ENCODE results near the gene TMEM114. TPM values are rescaled to one million over a fixed set of nuclear protein-coding genes. Genes with fewer than 3 reads are reported as not detected.

Gene TMEM114
- total RNA-seq, 1 experiment from 2014 or later, result not detected

- no peak for TF ChIP-seq CTCF (IDR thresholded peaks at IDR 0.05; ENCODE audit: unreplicated experiment)
- no peak overlapping the region for H3K4me3 Mint-ChIP-seq (ENCODE audit: low read depth, unreplicated experiment)
- H3K36me3 Mint-ChIP-seq (ENCODE audit: insufficient read depth, unreplicated experiment), result no peaks in the 10 kb centered on the region
- no peak for DNase-seq
- H3K27ac Mint-ChIP-seq (ENCODE audit: unreplicated experiment), result no peak overlapping the region
- H3K9me3 Mint-ChIP-seq (ENCODE audit: low read depth, unreplicated experiment), result no peaks in the 10 kb centered on the region
- no TSS peak for BruUV-seq (replicated peaks)
- no peaks in the 10 kb centered on the region for H3K4me1 Mint-ChIP-seq (ENCODE audit: low read depth, unreplicated experiment)
- intact Hi-C loops (cut with micrococcal nuclease; ENCODE audit: unreplicated experiment), result no loop called here
- H3K27me3 Mint-ChIP-seq (ENCODE audit: unreplicated experiment), result peaks cover 29% of the 10 kb centered on the region
- CTCF ChIA-PET, result no interaction called here
These were observed 5.3 kb downstream of the TMEM114 start for GRCh38 chr16:8585041-8585440.

GRCh38 chr16:8583732-8584131 lies 6.6 kb downstream of the TMEM114 start:
- CTCF ChIA-PET, result interaction anchor here (0.6 to 1.1 kb wide), 2 partner anchors 10 to 210 kb away, joined by 3 read pairs; no protein-coding TSS in a partner anchor

GRCh38 chr16:8583199-8583598 lies 7.1 kb downstream of the TMEM114 start:
- no TSS peak for BruUV-seq (replicated peaks)
- H3K36me3 Mint-ChIP-seq (ENCODE audit: insufficient read depth, unreplicated experiment), result no peaks in the 10 kb centered on the region
- intact Hi-C loops (cut with micrococcal nuclease; ENCODE audit: unreplicated experiment), result no loop called here
- H3K4me1 Mint-ChIP-seq (ENCODE audit: low read depth, unreplicated experiment), result no peaks in the 10 kb centered on the region
- peaks cover 45% of the 10 kb centered on the region for H3K27me3 Mint-ChIP-seq (ENCODE audit: unreplicated experiment)
- no peak overlapping the region for H3K27ac Mint-ChIP-seq (ENCODE audit: unreplicated experiment)
- no peak for DNase-seq
- no peak for TF ChIP-seq CTCF (IDR thresholded peaks at IDR 0.05; ENCODE audit: unreplicated experiment)
- CTCF ChIA-PET, result no interaction called here
- H3K9me3 Mint-ChIP-seq (ENCODE audit: low read depth, unreplicated experiment), result no peaks in the 10 kb centered on the region
- H3K4me3 Mint-ChIP-seq (ENCODE audit: low read depth, unreplicated experiment), result no peak overlapping the region

More at GRCh38 chr16:8583732-8584131, 6.6 kb downstream of the TMEM114 start:
- H3K4me3 Mint-ChIP-seq (ENCODE audit: low read depth, unreplicated experiment), result no peak overlapping the region
- no peak for TF ChIP-seq CTCF (IDR thresholded peaks at IDR 0.05; ENCODE audit: unreplicated experiment)
- DNase-seq, result no peak
- BruUV-seq (replicated peaks), result no TSS peak
- H3K9me3 Mint-ChIP-seq (ENCODE audit: low read depth, unreplicated experiment), result no peaks in the 10 kb centered on the region
- no peak overlapping the region for H3K27ac Mint-ChIP-seq (ENCODE audit: unreplicated experiment)
- peaks cover 40% of the 10 kb centered on the region for H3K27me3 Mint-ChIP-seq (ENCODE audit: unreplicated experiment)
- H3K4me1 Mint-ChIP-seq (ENCODE audit: low read depth, unreplicated experiment), result no peaks in the 10 kb centered on the region
- intact Hi-C loops (cut with micrococcal nuclease; ENCODE audit: unreplicated experiment), result no loop called here
- no peaks in the 10 kb centered on the region for H3K36me3 Mint-ChIP-seq (ENCODE audit: insufficient read depth, unreplicated experiment)

GRCh38 chr16:8581831-8582580 lies 8.3 kb downstream of the TMEM114 start:
- H3K9me3 Mint-ChIP-seq (ENCODE audit: low read depth, unreplicated experiment), result no peaks in the 10 kb centered on the region
- TF ChIP-seq CTCF (IDR thresholded peaks at IDR 0.05; ENCODE audit: unreplicated experiment), result no peak
- H3K4me3 Mint-ChIP-seq (ENCODE audit: low read depth, unreplicated experiment), result no peak overlapping the region
- intact Hi-C loops (cut with micrococcal nuclease; ENCODE audit: unreplicated experiment), result no loop called here
- DNase-seq, result no peak
- CTCF ChIA-PET, result interaction anchor here (0.6 kb wide), 1 partner anchor 433 kb away, joined by 4 read pairs; no protein-coding TSS in a partner anchor
- no peaks in the 10 kb centered on the region for H3K4me1 Mint-ChIP-seq (ENCODE audit: low read depth, unreplicated experiment)
- H3K27ac Mint-ChIP-seq (ENCODE audit: unreplicated experiment), result no peak overlapping the region
- H3K27me3 Mint-ChIP-seq (ENCODE audit: unreplicated experiment), result peaks cover 57% of the 10 kb centered on the region
- H3K36me3 Mint-ChIP-seq (ENCODE audit: insufficient read depth, unreplicated experiment), result no peaks in the 10 kb centered on the region
- no TSS peak for BruUV-seq (replicated peaks)
